Erythroblast (primary cell): Measurements from ENCODE around the gene MELK.

Experiments
- GATA1 ChIP-seq: IDR thresholded peaks from 2 replicates; pipeline ENCODE4 v1.6.1; 2011; ENCODE audit warnings: low read depth, mild to moderate bottlenecking, control low read depth, low read length, moderate library complexity
- POLR2A ChIP-seq: IDR thresholded peaks from 2 replicates; pipeline ENCODE4 v1.6.1; 2011; ENCODE audit warnings: mild to moderate bottlenecking, low read length

DNA sequence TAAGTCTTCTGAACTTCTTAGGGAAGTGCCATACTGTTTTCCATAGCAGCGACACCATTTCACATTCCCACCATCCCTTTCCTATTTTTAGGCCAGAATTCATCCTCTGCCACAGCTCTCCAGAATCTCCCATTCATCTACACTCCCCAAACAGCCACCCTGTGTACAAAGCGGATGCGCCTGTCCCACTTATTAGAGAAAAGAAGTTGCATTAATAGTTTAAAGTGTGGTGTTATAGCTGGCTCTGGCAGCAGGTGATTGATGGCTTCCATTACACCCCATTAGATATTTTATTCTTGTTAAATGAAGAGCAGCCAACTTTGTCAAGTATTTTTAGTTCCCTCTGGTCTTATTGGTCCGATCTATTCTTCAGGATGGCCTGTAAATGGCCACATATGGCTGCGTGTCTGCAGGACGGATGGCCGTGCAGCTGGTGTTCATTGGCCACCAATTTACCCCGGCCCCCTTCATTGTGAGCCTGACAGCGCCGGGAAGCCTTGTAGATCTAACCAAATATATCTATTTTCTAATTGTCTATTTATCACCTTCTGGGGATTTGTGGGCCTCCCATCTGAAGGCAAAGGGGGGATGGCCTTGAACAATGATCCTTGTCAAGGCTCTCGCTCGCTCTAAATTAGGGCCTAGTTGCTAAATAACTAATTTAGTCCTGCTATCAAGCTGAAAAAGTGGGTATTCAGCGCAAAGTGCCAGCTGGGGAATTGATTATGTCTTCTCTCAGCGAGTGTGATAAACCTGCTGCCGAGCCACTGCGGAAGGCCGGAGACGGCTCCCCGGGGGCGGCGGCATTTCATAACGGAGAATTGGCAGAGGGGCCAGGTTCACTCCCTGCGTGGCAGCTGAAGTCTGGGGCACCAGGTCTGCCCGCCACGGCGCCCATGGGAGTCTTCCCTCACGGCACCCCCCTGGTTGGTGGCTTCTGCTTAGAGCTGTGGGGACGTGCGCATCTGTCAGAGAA lies 141.1 kb downstream of the MELK start:
- TF ChIP-seq POLR2A (no peak), GATA1 (no peak)
